Activated CD4-positive, alpha-beta T cell treated with anti-CD3 and anti-CD28 coated beads, Interleukin-2, amount 10 ng/mL, durations not matched to agents 7 days and 5 days (primary cell): ENCODE results near the gene GSTA3. TPM values are rescaled to one million over a fixed set of nuclear protein-coding genes. Genes with fewer than 3 reads are reported as not detected.
"Not testable (repeated sequence)": the region's sequence is repeated elsewhere in the genome, so short reads cannot be mapped to it uniquely, and the experiment has no call there.

ENCODE experiments used
- CTCF ChIA-PET: fragments of 350-600 bp; sonication (Branson Sonifier 250); formaldehyde crosslinking; loops from one replicate; lab custom pipeline; 2021; ENCODE audit warnings: antibody characterized with exemption; lab: Charles Lee
- POLR2A ChIA-PET: fragments of 350-600 bp; sonication (Branson Sonifier 250); formaldehyde crosslinking; loops from one replicate; lab custom pipeline; 2021; ENCODE audit warnings: antibody characterized with exemption; lab: Charles Lee
- DNase-seq: peaks from one replicate; pipeline ENCODE4 v3.0.0-alpha.2; 2020
- H3K27ac Mint-ChIP-seq: one replicate; pipeline ENCODE4 v1.8.0; 2021; ENCODE audit warnings: mild to moderate bottlenecking, moderate library complexity, mixed read lengths
- H3K27me3 Mint-ChIP-seq: one replicate; pipeline ENCODE4 v1.8.0; 2021; ENCODE audit warnings: mixed read lengths
- H3K36me3 Mint-ChIP-seq: one replicate; pipeline ENCODE4 v1.8.0; 2021; ENCODE audit warnings: low read depth, mixed read lengths
- H3K4me1 Mint-ChIP-seq: one replicate; pipeline ENCODE4 v1.8.0; 2021; ENCODE audit warnings: mixed read lengths
- H3K4me3 Mint-ChIP-seq: one replicate; pipeline ENCODE4 v1.8.0; 2021; ENCODE audit warnings: mild to moderate bottlenecking, moderate library complexity, mixed read lengths
- H3K9me3 Mint-ChIP-seq: one replicate; pipeline ENCODE4 v1.8.0; 2021; ENCODE audit warnings: mixed read lengths
- total RNA-seq, 2 experiments: library from RNA; stranded (reverse); gene quantifications; one replicate each; pipeline ENCODE4 v1.2.3, GENCODE V29; 2021

Gene GSTA3
- total RNA-seq, 2 experiments from 2014 or later = not detected

DNA sequence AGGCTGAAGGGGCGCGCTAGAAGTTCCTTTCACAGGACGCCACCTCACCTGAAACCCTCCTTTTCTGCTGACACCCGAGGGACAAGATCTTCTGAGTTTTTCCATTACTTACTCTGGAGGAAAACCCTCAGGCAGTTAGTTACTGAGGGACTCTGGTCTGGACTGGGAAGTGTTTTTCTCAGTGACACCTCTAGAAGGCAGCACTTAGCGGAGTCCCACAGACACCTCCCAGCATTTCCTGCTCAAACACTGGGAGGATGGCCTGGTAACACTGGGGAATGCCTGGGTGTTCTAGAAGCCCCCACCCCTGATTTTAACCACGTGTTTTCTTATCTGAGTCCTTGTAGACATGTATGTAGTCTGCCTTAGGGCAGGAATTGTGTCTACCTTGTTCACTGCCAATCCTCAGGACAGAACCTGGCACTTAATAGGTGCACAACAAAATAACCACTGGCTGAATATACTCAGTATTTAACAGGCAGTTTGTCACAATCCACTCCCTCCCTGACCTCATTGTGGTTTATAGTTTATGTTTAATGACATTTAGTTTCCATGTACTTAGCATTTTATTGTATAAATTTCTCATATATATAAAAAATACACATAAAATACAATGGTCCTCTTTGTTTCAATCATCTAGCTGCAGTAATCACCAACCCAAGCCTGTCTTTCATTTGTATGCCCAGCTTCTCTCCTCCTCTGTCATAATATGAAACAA, 4.8 kb downstream of the GSTA3 start:
- POLR2A ChIA-PET = no interaction called here
- no peak overlapping the region for H3K4me3 Mint-ChIP-seq
- H3K27me3 Mint-ChIP-seq = peaks cover 9% of the 10 kb centered on the region
- H3K4me1 Mint-ChIP-seq = no peaks in the 10 kb centered on the region
- peaks cover 1% of the 10 kb centered on the region for H3K9me3 Mint-ChIP-seq
- no peaks in the 10 kb centered on the region for H3K36me3 Mint-ChIP-seq
- CTCF ChIA-PET = no interaction called here
- no peak overlapping the region for H3K27ac Mint-ChIP-seq
- no peak for DNase-seq

- no peaks in the 10 kb centered on the region for H3K9me3 Mint-ChIP-seq
- no peak overlapping the region for H3K4me3 Mint-ChIP-seq
- POLR2A ChIA-PET = no interaction called here
- DNase-seq = no peak
- no peak overlapping the region for H3K27ac Mint-ChIP-seq
- H3K4me1 Mint-ChIP-seq = no peaks in the 10 kb centered on the region
- CTCF ChIA-PET = no interaction called here
- H3K36me3 Mint-ChIP-seq = no peaks in the 10 kb centered on the region
- peaks cover 9% of the 10 kb centered on the region for H3K27me3 Mint-ChIP-seq
Observed at GRCh38 chr6:52900536-52900935, 9.0 kb downstream of the GSTA3 start.

DNA sequence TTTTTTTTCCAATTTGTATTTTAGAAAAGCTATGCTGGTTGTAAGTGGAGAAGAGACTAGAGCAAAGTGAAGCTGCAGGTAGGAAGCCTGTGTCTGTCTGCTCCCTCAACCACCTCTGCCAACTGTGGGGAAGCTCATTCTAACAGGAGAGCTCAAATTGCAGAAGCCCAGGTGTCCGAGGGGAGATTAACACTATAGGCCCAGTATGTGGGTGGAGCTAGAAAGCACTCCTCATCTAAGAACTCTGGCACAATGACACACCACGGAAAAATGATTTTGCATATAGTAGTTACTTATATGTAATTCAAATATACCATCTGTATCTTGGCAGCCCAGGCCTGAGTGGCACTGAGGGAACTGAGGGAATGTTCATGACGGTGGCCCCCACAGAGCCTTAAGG, 13.7 kb downstream of the GSTA3 start:
- POLR2A ChIA-PET, H3K36me3 Mint-ChIP-seq, H3K9me3 Mint-ChIP-seq, DNase-seq, H3K4me3 Mint-ChIP-seq, H3K27me3 Mint-ChIP-seq, H3K27ac Mint-ChIP-seq, H3K4me1 Mint-ChIP-seq, CTCF ChIA-PET: not testable (repeated sequence)

GRCh38 chr6:52894285-52894684, 15.2 kb downstream of the GSTA3 start:
- CTCF ChIA-PET = interaction anchor here (1.4 kb wide), 1 partner anchor 17 kb away, joined by 3 read pairs; no protein-coding TSS in a partner anchor
- H3K4me3 Mint-ChIP-seq = no peak overlapping the region
- POLR2A ChIA-PET = no interaction called here

GRCh38 chr6:52893803-52894202, 15.7 kb downstream of the GSTA3 start:
- H3K27me3 Mint-ChIP-seq = peaks cover 4% of the 10 kb centered on the region
- no peak overlapping the region for H3K4me3 Mint-ChIP-seq
- no peaks in the 10 kb centered on the region for H3K36me3 Mint-ChIP-seq
- POLR2A ChIA-PET = no interaction called here
- H3K27ac Mint-ChIP-seq = no peak overlapping the region
- CTCF ChIA-PET = interaction anchor here (1.4 kb wide), 1 partner anchor 17 kb away, joined by 3 read pairs; no protein-coding TSS in a partner anchor
- peaks cover 2% of the 10 kb centered on the region for H3K9me3 Mint-ChIP-seq
- no peak for DNase-seq
- no peaks in the 10 kb centered on the region for H3K4me1 Mint-ChIP-seq

More at GRCh38 chr6:52894285-52894684, 15.2 kb downstream of the GSTA3 start:
- H3K27me3 Mint-ChIP-seq = peaks cover 4% of the 10 kb centered on the region
- H3K9me3 Mint-ChIP-seq = peaks cover 2% of the 10 kb centered on the region
- H3K4me1 Mint-ChIP-seq = no peaks in the 10 kb centered on the region
- no peak overlapping the region for H3K27ac Mint-ChIP-seq
- no peak for DNase-seq
- H3K36me3 Mint-ChIP-seq = no peaks in the 10 kb centered on the region

GRCh38 chr6:52893221-52893620, 16.3 kb downstream of the GSTA3 start:
- POLR2A ChIA-PET = no interaction called here
- Mint-ChIP-seq H3K4me3 (no peak overlapping the region), H3K4me1 (no peaks in the 10 kb centered on the region), H3K9me3 (peaks cover 2% of the 10 kb centered on the region), H3K27me3 (peaks cover 4% of the 10 kb centered on the region), H3K27ac (no peak overlapping the region), H3K36me3 (no peaks in the 10 kb centered on the region)
- CTCF ChIA-PET = interaction anchor here (1.4 kb wide), 1 partner anchor 16 kb away, joined by 3 read pairs; no protein-coding TSS in a partner anchor
- DNase-seq = no peak

DNA sequence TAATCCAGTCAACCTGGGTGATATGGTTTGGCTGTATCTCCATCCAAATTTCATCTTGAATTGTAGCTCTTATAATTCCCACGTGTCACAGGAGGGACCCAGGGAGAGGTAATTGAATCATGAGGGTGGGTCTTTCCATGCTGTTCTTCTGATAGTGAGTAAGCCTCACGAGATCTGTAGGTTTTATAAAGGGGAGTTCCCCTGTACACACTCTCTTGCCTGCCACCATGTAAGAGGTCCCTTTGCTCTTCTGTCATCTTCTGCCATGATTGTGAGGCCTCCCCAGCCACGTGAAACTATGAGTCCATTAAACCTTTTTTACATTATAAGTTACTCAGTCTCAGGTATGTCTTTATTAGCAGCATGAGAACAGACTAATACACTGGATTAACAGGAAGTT, 19.5 kb downstream of the GSTA3 start:
- CTCF ChIA-PET = no interaction called here
- H3K4me3 Mint-ChIP-seq = no peak overlapping the region
- H3K9me3 Mint-ChIP-seq = peaks cover 2% of the 10 kb centered on the region
- POLR2A ChIA-PET = no interaction called here
- no peaks in the 10 kb centered on the region for H3K27me3 Mint-ChIP-seq
- no peaks in the 10 kb centered on the region for H3K4me1 Mint-ChIP-seq
- H3K27ac Mint-ChIP-seq = no peak overlapping the region
- no peaks in the 10 kb centered on the region for H3K36me3 Mint-ChIP-seq
- no peak for DNase-seq

DNA sequence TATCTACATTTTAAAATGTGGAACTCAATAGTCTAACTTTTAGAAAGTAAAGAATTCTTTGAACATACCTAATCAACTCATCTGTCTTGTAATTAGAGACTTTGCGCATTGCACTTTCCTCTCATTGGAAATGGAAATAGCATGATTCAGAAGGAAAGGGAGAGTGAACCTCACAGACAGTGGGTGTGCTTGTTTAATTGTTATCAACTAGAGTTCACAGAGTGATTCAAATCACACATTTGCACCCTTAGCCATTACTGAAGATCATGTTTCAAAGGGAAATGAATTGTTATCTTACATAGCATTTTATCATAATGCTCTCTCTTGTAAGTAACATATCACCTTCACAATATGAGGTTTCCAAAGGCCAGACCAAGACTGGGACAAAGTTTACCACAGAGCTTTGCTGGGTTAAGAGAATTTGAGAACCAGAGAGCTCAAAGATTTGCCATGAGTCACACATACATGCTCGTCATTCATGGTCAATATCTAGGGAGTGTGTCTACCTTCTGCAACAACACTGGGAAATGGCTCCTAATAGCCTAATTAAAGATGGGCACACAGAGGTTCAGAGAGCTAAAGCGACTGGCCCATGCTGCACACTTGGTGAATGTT, 21.5 kb downstream of the GSTA3 start:
- Mint-ChIP-seq H3K4me3 (no peak overlapping the region), H3K4me1 (no peaks in the 10 kb centered on the region), H3K9me3 (peaks cover 2% of the 10 kb centered on the region), H3K36me3 (no peaks in the 10 kb centered on the region), H3K27me3 (no peaks in the 10 kb centered on the region), H3K27ac (no peak overlapping the region)
- POLR2A ChIA-PET = no interaction called here
- CTCF ChIA-PET = interaction anchor here (1.2 kb wide), 1 partner anchor 166 kb away, joined by 3 read pairs; no protein-coding TSS in a partner anchor
- no peak for DNase-seq

GRCh38 chr6:52881996-52882841, 27.3 kb downstream of the GSTA3 start:
- Mint-ChIP-seq H3K4me1 (peaks cover 7% of the 10 kb centered on the region), H3K27me3 (no peaks in the 10 kb centered on the region), H3K9me3 (no peaks in the 10 kb centered on the region), H3K27ac (peak overlapping the region; percentile 74), H3K4me3 (peak overlapping the region; percentile 70), H3K36me3 (no peaks in the 10 kb centered on the region)
- CTCF ChIA-PET = interaction anchor here (1.1 kb wide), 1 partner anchor 9 kb away, joined by 3 read pairs; no protein-coding TSS in a partner anchor
- POLR2A ChIA-PET = no interaction called here
- peak; percentile 75 for DNase-seq

DNA sequence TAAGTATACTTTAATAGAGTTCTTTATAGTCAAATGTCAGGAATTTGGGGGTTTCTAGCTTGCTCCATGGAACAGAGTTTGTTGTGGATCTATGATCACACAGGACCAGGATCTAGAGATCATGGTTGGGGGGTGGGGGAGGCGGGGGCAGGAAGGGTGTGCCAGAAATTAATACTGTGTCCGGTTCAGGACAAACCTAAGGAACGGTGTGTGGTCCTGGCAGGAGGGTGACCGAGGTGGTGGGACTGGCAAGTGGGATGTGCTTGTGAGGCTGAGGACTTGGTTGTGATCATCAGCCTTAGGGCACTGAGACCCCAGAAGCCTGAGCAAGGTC, 27.9 kb downstream of the GSTA3 start:
- peak overlapping the region; percentile 70 for H3K4me3 Mint-ChIP-seq
- no peaks in the 10 kb centered on the region for H3K9me3 Mint-ChIP-seq
- ChIA-PET POLR2A (no interaction called here), CTCF (interaction anchor here (1.1 kb wide), 1 partner anchor 9 kb away, joined by 3 read pairs; no protein-coding TSS in a partner anchor)
- peaks cover 9% of the 10 kb centered on the region for H3K4me1 Mint-ChIP-seq
- no peak for DNase-seq
- no peaks in the 10 kb centered on the region for H3K27me3 Mint-ChIP-seq
- no peak overlapping the region for H3K27ac Mint-ChIP-seq
- no peaks in the 10 kb centered on the region for H3K36me3 Mint-ChIP-seq

DNA sequence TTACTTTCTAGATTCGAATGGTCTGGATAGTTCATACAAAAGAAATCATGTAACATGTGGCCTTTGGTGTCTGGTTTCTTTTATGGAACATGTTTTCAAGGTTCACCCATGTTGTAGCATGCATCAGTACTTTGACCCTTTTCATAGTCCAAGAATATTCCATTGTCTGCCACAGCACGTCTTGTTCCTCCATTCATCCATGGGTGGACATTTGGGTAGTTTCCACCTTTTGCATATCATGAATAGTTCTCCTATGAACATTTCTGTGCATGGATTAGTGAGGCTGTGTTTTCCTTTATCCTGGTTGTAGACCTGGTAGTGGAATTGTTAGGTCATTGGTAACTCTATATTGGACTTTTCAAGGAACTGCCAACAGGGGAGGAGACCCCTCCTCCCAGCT, 31.7 kb downstream of the GSTA3 start:
- ChIA-PET CTCF (interaction anchor here (1.5 kb wide), 1 partner anchor 16 kb away, joined by 3 read pairs; no protein-coding TSS in a partner anchor), POLR2A (no interaction called here)
- peaks cover 9% of the 10 kb centered on the region for H3K4me1 Mint-ChIP-seq
- no peaks in the 10 kb centered on the region for H3K36me3 Mint-ChIP-seq
- H3K9me3 Mint-ChIP-seq = no peaks in the 10 kb centered on the region
- H3K27me3 Mint-ChIP-seq = peaks cover 5% of the 10 kb centered on the region
- no peak for DNase-seq
- no peak overlapping the region for H3K4me3 Mint-ChIP-seq
- no peak overlapping the region for H3K27ac Mint-ChIP-seq

DNA sequence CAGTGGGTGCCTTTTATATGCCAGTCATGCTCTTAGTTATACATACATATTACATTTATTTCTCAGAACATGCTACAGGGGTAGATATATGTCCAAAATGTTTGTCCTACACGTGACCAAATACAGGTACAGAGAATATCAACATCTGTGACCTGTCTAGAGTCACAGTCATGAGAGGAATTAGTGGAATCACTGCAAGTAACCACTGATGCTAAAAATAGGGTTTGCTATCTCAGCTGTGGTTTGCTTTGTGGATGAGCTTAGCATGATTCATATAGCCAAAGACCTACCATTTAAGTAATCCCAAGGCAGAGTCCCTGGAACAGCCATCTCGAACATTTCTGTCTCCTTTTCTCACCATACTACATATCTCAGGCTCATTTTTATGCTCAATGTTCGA, 32.3 kb downstream of the GSTA3 start:
- no peak overlapping the region for H3K27ac Mint-ChIP-seq
- POLR2A ChIA-PET = no interaction called here
- CTCF ChIA-PET = interaction anchor here (1.5 kb wide), 1 partner anchor 16 kb away, joined by 3 read pairs; no protein-coding TSS in a partner anchor
- H3K4me3 Mint-ChIP-seq = no peak overlapping the region
- H3K27me3 Mint-ChIP-seq = peaks cover 5% of the 10 kb centered on the region
- no peak for DNase-seq
- peaks cover 7% of the 10 kb centered on the region for H3K4me1 Mint-ChIP-seq
- H3K36me3 Mint-ChIP-seq = no peaks in the 10 kb centered on the region
- H3K9me3 Mint-ChIP-seq = no peaks in the 10 kb centered on the region
